Measurements from ENCODE around the gene LCN6. TPM values are rescaled to one million over a fixed set of nuclear protein-coding genes. Genes with fewer than 3 reads are reported as not detected.

Gene LCN6
- total and polyA plus RNA-seq, 9 of the 15 experiments (the other 6 are each of a cell fraction or from before 2014, with no cell fraction given) = 0.10 to 0.45 (median 0.37) TPM; not detected in 5

- TF ChIP-seq SRSF7 (optimal IDR thresholded peaks at IDR 0.05; ENCODE audit: low read depth, low read length) (no peak), NR2C1 (IDR thresholded peaks at IDR 0.05) (no peak), NR2C1 (tag; IDR thresholded peaks at IDR 0.05) (no peak), CGGBP1 (CRISPR knock-in tag; IDR thresholded peaks at IDR 0.05) (no peak), KDM1A (IDR thresholded peaks at IDR 0.05) (peak in 1 of 2 experiments; percentile 6; a peak in 1 of 4 replicates), SUPT5H (IDR thresholded peaks at IDR 0.05) (0 out of 2 replicates have a peak, but pooled peaks have one; percentile 47), CTBP1 (IDR thresholded peaks at IDR 0.05; ENCODE audit: borderline replicate concordance) (peak; percentile 70), NONO (IDR thresholded peaks at IDR 0.05; ENCODE audit: low read depth in 2 of 2, low read length in 1 of 2) (no peak), SNIP1 (IDR thresholded peaks at IDR 0.05; ENCODE audit: low read depth) (no peak), ELK3 (CRISPR knock-in tag; IDR thresholded peaks at IDR 0.05) (no peak), THAP12 (CRISPR knock-in tag; IDR thresholded peaks at IDR 0.05) (no peak), ARHGAP35 (IDR thresholded peaks at IDR 0.05; ENCODE audit: partially characterized antibody) (no peak), EGR1 (conservative IDR thresholded peaks at IDR 0.05) (no peak), SREBF2 (CRISPR knock-in tag; IDR thresholded peaks at IDR 0.05) (no peak), RBM25 (IDR thresholded peaks at IDR 0.05; ENCODE audit: low read depth, low read length, severe bottlenecking) (no peak), ATF7 (IDR thresholded peaks at IDR 0.05) (peak; percentile 64), JUN (IDR thresholded peaks at IDR 0.05; ENCODE audit: borderline replicate concordance, low read depth, low read length) (peak; percentile 83), JUN (CRISPR knock-in tag; IDR thresholded peaks at IDR 0.05; ENCODE audit: borderline replicate concordance) (no peak), ZEB2 (IDR thresholded peaks at IDR 0.05) (no peak), USF1 (CRISPR knock-in tag; IDR thresholded peaks at IDR 0.05) (no peak), MYC (IDR thresholded peaks at IDR 0.05; ENCODE audit: low read depth, low read length) (0 out of 2 replicates have a peak, but pooled peaks have one; percentile 20), MYC (CRISPR knock-in tag; IDR thresholded peaks at IDR 0.05; ENCODE audit: borderline replicate concordance, low read depth) (no peak), NCOR1 (IDR thresholded peaks at IDR 0.05) (no peak), CCAR2 (IDR thresholded peaks at IDR 0.05; ENCODE audit: low read depth, low read length) (no peak), BRF1 (IDR thresholded peaks at IDR 0.05; ENCODE audit: borderline replicate concordance, extremely low read depth, insufficient read length) (no peak), ZBTB8A (IDR thresholded peaks at IDR 0.05; ENCODE audit: partially characterized antibody) (no peak), POU5F1 (IDR thresholded peaks at IDR 0.05; ENCODE audit: borderline replicate concordance, low read depth, low read length, partially characterized antibody) (no peak), MEIS2 (IDR thresholded peaks at IDR 0.05; ENCODE audit: partially characterized antibody) (peak; percentile 56), ZNF785 (CRISPR knock-in tag; IDR thresholded peaks at IDR 0.05) (no peak), DIDO1 (tag; IDR thresholded peaks at IDR 0.05; ENCODE audit: low read depth) (no peak)
Observed at GRCh38 chr9:136784997-136785361, 36.7 kb upstream of the LCN6 start (continued).

Data from K562 (cell line).